Adrenal gland (tissue), 12 donors: ENCODE data around the gene MED20. TPM values are rescaled to one million over a fixed set of nuclear protein-coding genes. Genes with fewer than 3 reads are reported as not detected.

Experiments
- DNase-seq, 7 donors: peaks; one replicate each; pipeline ENCODE4 v3.0.0-alpha.2; 2019 to 2020
- H3K27ac ChIP-seq, 5 donors: fragments of 200-600 bp; sonication (generic) in 4 of 5; 1 replicate in 3 of 5; 2 replicates in 2 of 5; pipeline versions ENCODE4 v1.5.1 to v1.8.0; 2016 to 2020; ENCODE audit warnings: mild to moderate bottlenecking in 1 of 5
- H3K27me3 ChIP-seq: fragments of 200-600 bp; 2 replicates; pipeline ENCODE4 v1.8.0; 2021
- H3K36me3 ChIP-seq, 2 donors: fragments of 200-600 bp; replicated peaks in 1 of 2; 1 replicate in 1 of 2; 2 replicates in 1 of 2; pipeline versions ENCODE4 v1.5.1 to v1.8.0; 2018 to 2022
- H3K4me1 ChIP-seq, 2 donors: fragments of 200-600 bp; replicated peaks in 1 of 2; 1 replicate in 1 of 2; 2 replicates in 1 of 2; pipeline versions ENCODE4 v1.5.1 to v1.8.0; 2018 to 2021
- H3K4me3 ChIP-seq, 4 donors: fragments of 200-600 bp; sonication (generic) in 3 of 4; one replicate each; pipeline ENCODE4 v1.5.1; 2016 to 2018
- H3K9me3 ChIP-seq, 3 donors: fragments of 200-600 bp; sonication (generic) in 1 of 3; replicated peaks in 1 of 3; 1 replicate in 2 of 3; 2 replicates in 1 of 3; pipeline versions ENCODE4 v1.5.1 to v1.8.0; 2016 to 2021
- POLR2A ChIP-seq, 2 donors: fragments of 450-650 bp; IDR thresholded peaks; one replicate each; pipeline ENCODE4 v1.6.1; 2017; ENCODE audit warnings: antibody characterized with exemption in 2 of 2, mild to moderate bottlenecking in 2 of 2, moderate library complexity in 1 of 2
- WGBS, 4 donors: extraction: QIAGEN DNeasy Blood & Tissue Kit in 2 of 4; methylation state at CpG; one replicate each; pipeline versions ENCODE4 v1.1.5 to v1.1.7; 2013 to 2017; 5-methylcytosine and 5-hydroxymethylcytosine counted together
- intact Hi-C, 2 donors: fragments of 100-400 bp; cut with DNase I; formaldehyde crosslinking; loops; one replicate each; pipeline versions ENCODE4 v1.14.1 to v1.15.0; 2022 to 2023
- polyA plus RNA-seq, 3 donors: library from polyadenylated mRNA; stranded (reverse); fragments of 200-250 nt in 2 of 3; fragments of 350-450 nt in 1 of 3; fragmentation: Illumina TruSeq in 1 of 3; extraction: RNeasy Lipid Tissue Mini Kit (QIAGEN cat#74804) in 1 of 3; gene quantifications; one replicate each; pipeline ENCODE4 v1.2.3, GENCODE V29; 2013 to 2014
- total RNA-seq, 9 donors: library from RNA; depleted of rRNA in 4 of 9; stranded (reverse); fragments of >200 nt in 4 of 9; fragments of 120-200 nt in 1 of 9; fragmentation: NEBNext Ultra II Directional in 1 of 9; extraction: Animal tissue kit (Norgen Biotek cat#: 25700) in 1 of 9; gene quantifications; one replicate each; pipeline versions ENCODE4 v1.1.0 to v1.2.4, GENCODE V29; 2013 to 2023
- TF ChIP-seq, protein P1 (sequence below), 6 experiments: fragments of 450-650 bp in 4 of 6; fragments of 200-600 bp in 2 of 6; sonication (generic) in 1 of 6; IDR thresholded peaks; 1 replicate in 5 of 6; 2 replicates in 1 of 6; pipeline versions ENCODE4 v1.5.1 to v1.8.0; 2016 to 2021; ENCODE audit warnings: antibody characterized with exemption in 6 of 6, mild to moderate bottlenecking in 2 of 6, moderate library complexity in 1 of 6
- donor health status: healthy with polysubstance abuse.
- donor health status: Bipolar disorder and iron deficiency.
- donor health status: DM: yes; HTN: yes; CAD: no.
- donor health status: DM: no; HTN: no; CAD: no.
- donor health status: DM: no; HTN: no; CAD: no.
- donor health status: DM: yes; HTN: yes; CAD: no.

MED20 gene
- total and polyA plus RNA-seq, 12 donors, result 8.2 to 36.5 (median 23.1) TPM

DNA sequence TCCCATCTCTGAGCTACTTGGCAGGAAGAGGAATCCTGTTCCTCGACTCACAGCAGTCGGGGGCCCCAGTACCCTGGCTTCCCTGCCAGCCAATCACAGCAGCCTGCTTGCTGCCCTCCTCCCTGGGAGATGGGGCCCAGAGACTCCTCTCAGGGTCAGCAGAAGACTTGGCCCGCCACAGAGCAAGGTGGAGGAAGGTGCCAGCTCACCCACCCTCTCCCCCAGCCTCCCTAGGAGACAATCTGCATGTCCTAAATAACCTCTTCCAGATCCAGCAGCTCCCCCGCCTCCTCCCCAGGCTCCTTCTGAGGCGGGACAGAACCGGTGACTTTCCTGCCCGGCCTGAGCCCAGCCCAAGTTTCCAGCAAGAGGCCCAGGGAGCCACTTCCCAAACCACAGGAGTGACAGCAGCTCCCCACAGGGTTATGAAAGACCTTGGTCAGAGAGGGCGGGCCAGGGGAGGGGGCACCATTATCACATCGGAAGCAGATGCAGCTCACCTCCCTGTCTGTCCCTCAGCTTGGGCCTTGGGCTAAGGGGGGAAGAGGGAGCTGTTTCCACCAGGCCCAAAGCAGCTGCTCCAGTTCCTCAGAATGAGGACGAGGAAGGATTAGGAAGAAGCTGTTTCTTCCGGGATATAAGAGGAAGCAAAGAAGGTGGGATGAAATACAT is 18.4 kb upstream of the MED20 start:
- intact Hi-C loops, result loop anchor here (5.0 to 10.0 kb wide), 3 partner anchors 95 to 155 kb away; partner anchors contain the start of genes PRICKLE4 (in 2 of the 2) and TOMM6 (in 2 of the 2)
- WGBS, 4 donors, result 9 to 19% (median 14%) methylated on average over 4 to 11 of the region's 11 CpGs
- H3K4me1 ChIP-seq, result peaks cover 28 to 68% of the 10 kb centered on the region in 2 donors
- H3K27me3 ChIP-seq, result no peaks in the 10 kb centered on the region
- H3K27ac ChIP-seq, result peak overlapping the region; percentile 37 to 97 (median 84)
- no peak overlapping the region for H3K4me3 ChIP-seq
- no peaks in the 10 kb centered on the region for H3K9me3 ChIP-seq
- TF ChIP-seq, protein P1, sequence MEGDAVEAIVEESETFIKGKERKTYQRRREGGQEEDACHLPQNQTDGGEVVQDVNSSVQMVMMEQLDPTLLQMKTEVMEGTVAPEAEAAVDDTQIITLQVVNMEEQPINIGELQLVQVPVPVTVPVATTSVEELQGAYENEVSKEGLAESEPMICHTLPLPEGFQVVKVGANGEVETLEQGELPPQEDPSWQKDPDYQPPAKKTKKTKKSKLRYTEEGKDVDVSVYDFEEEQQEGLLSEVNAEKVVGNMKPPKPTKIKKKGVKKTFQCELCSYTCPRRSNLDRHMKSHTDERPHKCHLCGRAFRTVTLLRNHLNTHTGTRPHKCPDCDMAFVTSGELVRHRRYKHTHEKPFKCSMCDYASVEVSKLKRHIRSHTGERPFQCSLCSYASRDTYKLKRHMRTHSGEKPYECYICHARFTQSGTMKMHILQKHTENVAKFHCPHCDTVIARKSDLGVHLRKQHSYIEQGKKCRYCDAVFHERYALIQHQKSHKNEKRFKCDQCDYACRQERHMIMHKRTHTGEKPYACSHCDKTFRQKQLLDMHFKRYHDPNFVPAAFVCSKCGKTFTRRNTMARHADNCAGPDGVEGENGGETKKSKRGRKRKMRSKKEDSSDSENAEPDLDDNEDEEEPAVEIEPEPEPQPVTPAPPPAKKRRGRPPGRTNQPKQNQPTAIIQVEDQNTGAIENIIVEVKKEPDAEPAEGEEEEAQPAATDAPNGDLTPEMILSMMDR (IDR thresholded peaks at IDR 0.05), result no peak
- TF ChIP-seq POLR2A (IDR thresholded peaks at IDR 0.05), result peak in 1 of 2 donors; percentile 18
- DNase-seq, result peak; percentile 34 to 74 (median 61)
- peaks cover 0 to 22% of the 10 kb centered on the region in 2 donors for H3K36me3 ChIP-seq

DNA sequence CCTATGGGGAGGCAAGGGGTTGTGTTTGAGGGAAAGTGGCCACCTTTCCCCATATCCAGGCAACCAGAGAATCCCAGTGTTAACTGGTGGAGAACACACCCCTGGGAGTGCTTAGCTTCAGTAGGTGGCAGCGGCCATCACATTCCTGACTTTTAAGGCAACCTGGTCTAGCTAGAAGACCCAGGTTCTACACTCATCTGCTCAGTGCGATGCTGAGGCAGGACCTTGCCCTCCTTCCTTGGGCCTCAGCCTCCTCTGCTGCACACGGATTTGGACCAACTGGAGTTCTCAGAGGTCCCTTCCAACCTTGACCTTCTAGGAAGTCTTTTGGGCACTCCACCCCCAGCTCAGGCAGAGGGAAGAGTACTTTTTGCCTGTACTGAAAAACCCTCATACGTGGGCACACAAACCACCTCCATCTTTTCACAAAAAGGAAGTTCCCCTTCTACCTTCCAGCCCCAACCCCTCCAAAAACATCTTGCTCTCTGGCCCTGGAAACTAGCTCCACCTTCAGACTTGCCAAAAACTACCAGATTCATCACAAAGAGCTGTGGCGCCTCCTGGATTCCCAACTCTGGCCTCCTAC is 17.7 kb upstream of the MED20 start:
- peaks cover 28 to 62% of the 10 kb centered on the region in 2 donors for H3K4me1 ChIP-seq
- WGBS, 4 donors, result 0 to 44% (median 41%) methylated on average over 1 to 5 of the region's 5 CpGs

DNA sequence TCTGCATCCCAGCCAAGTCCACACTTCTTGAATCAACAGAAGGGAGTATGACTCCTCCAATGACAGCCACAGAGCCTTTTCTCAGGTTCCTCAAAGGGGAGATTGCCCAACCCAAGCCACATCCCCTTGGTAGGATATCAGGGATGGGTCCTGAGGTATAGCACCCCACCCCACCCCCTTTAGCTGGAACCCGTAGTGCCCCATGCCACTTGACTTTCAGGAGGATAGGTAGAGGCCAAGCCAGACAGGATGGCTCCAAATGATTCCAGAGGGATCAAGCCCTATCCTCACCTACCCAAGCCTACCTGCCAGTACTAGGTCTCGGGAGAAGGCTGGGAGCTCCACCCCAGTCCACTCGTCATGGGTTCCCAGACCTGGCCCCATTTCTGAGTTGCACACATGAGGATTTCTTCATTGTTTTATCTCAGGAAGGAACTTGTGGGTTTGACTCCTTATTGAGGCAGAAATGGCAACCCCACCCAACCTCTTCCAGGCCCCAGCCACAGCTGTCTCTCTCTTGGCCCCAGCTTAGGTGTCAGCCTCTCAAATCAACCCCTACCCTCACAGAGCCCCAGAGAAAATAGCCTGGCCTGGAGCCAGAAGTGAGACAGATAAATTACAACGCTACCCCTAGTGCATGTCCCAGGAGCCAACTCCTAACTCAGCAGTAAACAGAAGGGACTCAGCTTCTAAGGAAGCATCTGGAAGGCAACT is 17.1 kb upstream of the MED20 start:
- peaks cover 28 to 61% of the 10 kb centered on the region in 2 donors for H3K4me1 ChIP-seq
- peak overlapping the region in 4 of 5 donors; percentile 37 to 97 (median 84) for H3K27ac ChIP-seq
- peaks cover 0 to 35% of the 10 kb centered on the region in 2 donors for H3K36me3 ChIP-seq
- no peaks in the 10 kb centered on the region for H3K27me3 ChIP-seq
- intact Hi-C loops, result loop anchor here (5.0 to 10.0 kb wide), 3 partner anchors 93 to 153 kb away; partner anchors contain the start of genes PRICKLE4 (in 2 of the 2) and TOMM6 (in 2 of the 2)
- TF ChIP-seq POLR2A (IDR thresholded peaks at IDR 0.05), result no peak
- TF ChIP-seq, protein P1 (IDR thresholded peaks at IDR 0.05), result no peak
- peak in 3 of 7 donors; percentile 16 to 38 (median 29) for DNase-seq
- no peak overlapping the region for H3K4me3 ChIP-seq
- H3K9me3 ChIP-seq, result no peaks in the 10 kb centered on the region
- 29 to 76% (median 53%) methylated on average over 3 to 4 of the region's 4 CpGs for WGBS, 4 donors

More for the DNA sequence above, 17.7 kb upstream of the MED20 start:
- H3K9me3 ChIP-seq, result no peaks in the 10 kb centered on the region
- H3K36me3 ChIP-seq, result peaks cover 0 to 28% of the 10 kb centered on the region in 2 donors
- intact Hi-C loops, result loop anchor here (5.0 to 10.0 kb wide), 3 partner anchors 94 to 154 kb away; partner anchors contain the start of genes PRICKLE4 (in 2 of the 2) and TOMM6 (in 2 of the 2)
- H3K4me3 ChIP-seq, result no peak overlapping the region
- peak overlapping the region; percentile 37 to 97 (median 84) for H3K27ac ChIP-seq
- H3K27me3 ChIP-seq, result no peaks in the 10 kb centered on the region
- no peak for TF ChIP-seq POLR2A (IDR thresholded peaks at IDR 0.05)
- TF ChIP-seq, protein P1 (IDR thresholded peaks at IDR 0.05), result no peak
- DNase-seq, result no peak

DNA sequence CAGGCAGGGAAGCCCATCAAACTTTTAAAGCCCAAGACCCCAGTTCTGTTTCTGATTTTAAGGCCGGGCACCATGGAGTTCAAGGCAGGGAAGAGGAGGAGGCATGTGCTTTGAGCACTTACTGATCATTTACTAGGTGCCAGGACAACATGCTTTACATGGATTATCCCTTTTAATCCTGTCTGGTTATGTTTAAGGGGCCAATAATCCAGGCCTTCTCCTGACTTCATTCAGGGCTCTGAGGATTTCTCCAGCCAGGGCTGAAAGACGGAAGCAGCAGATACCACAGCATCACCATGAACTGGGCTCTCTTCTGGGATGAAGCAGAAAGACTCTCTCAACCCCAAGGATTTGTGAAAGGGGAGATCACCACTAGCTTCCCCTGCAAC is 16.5 kb upstream of the MED20 start:
- H3K36me3 ChIP-seq, result peaks cover 0 to 40% of the 10 kb centered on the region in 2 donors
- 67 to 77% (median 70%) methylated on average over 2 of the region's 2 CpGs for WGBS, 4 donors
- H3K4me1 ChIP-seq, result peaks cover 28 to 56% of the 10 kb centered on the region in 2 donors
- H3K27ac ChIP-seq, result peak overlapping the region in 3 of 5 donors; percentile 48 to 97 (median 85)
- no peaks in the 10 kb centered on the region for H3K27me3 ChIP-seq
- no peak for DNase-seq
- no peak overlapping the region for H3K4me3 ChIP-seq
- H3K9me3 ChIP-seq, result no peaks in the 10 kb centered on the region
- TF ChIP-seq, protein P1 (IDR thresholded peaks at IDR 0.05), result no peak
- TF ChIP-seq POLR2A (IDR thresholded peaks at IDR 0.05), result no peak
- intact Hi-C loops, result loop anchor here (5.0 to 10.0 kb wide), 3 partner anchors 93 to 153 kb away; partner anchors contain the start of genes PRICKLE4 (in 2 of the 2) and TOMM6 (in 2 of the 2)
